H1 (cell line): Measurements from ENCODE around the gene KRT85. TPM values are rescaled to one million over a fixed set of nuclear protein-coding genes. Genes with fewer than 3 reads are reported as not detected.

Experiments used
- CTCF ChIA-PET: fragments of 300-600 bp; sonication (Branson Sonifier 250); formaldehyde crosslinking; loops from one replicate; lab custom pipeline; 2021; ENCODE audit not compliant: partially characterized antibody; lab: Charles Lee
- POLR2A ChIA-PET: fragments of 300-600 bp; sonication (Branson Sonifier 250); formaldehyde crosslinking; loops from one replicate; lab custom pipeline; 2021; ENCODE audit warnings: inconsistent platforms; ENCODE audit not compliant: partially characterized antibody; lab: Charles Lee
- DNase-seq, 2 experiments: peaks; one replicate each; pipeline versions ENCODE4 v3.0.0 to v3.0.0-alpha.2; 2010 to 2022; ENCODE audit warnings: low spot score in 2 of 2, low read depth in 1 of 2, mixed read lengths in 1 of 2
- FAIRE-seq: peaks from 2 replicates; lab custom pipeline; 2011; peaks lifted over from hg19 to GRCh38; lab: Jason Lieb, UNC
- H2AFZ ChIP-seq: 2 replicates; pipeline ENCODE4 v1.8.1; 2012; ENCODE audit warnings: low read length, inconsistent platforms
- H2AK5ac ChIP-seq: 2 replicates; pipeline ENCODE4 v1.6.1; 2013; ENCODE audit warnings: low read depth, low read length
- H2BK120ac ChIP-seq: replicated peaks from 2 replicates; pipeline ENCODE3; 2013; ENCODE audit warnings: low read depth, low read length, inconsistent platforms
- H2BK12ac ChIP-seq: 2 replicates; pipeline ENCODE4 v1.6.1; 2013; ENCODE audit warnings: low read depth, low read length
- H2BK15ac ChIP-seq: 2 replicates; pipeline ENCODE4 v1.6.1; 2013; ENCODE audit warnings: low read length
- H2BK20ac ChIP-seq: 2 replicates; pipeline ENCODE4 v1.6.1; 2013; ENCODE audit warnings: low read length
- H2BK5ac ChIP-seq: 2 replicates; pipeline ENCODE4 v1.6.1; 2013; ENCODE audit warnings: low read depth, low read length
- H3K14ac ChIP-seq: 2 replicates; pipeline ENCODE4 v1.6.1; 2013; ENCODE audit warnings: inconsistent platforms; ENCODE audit not compliant: insufficient read length
- H3K18ac ChIP-seq: 2 replicates; pipeline ENCODE4 v1.6.1; 2013; ENCODE audit warnings: low read length; ENCODE audit errors: extremely low read depth
- H3K23ac ChIP-seq: 2 replicates; pipeline ENCODE4 v1.6.1; 2013; ENCODE audit warnings: inconsistent platforms; ENCODE audit not compliant: insufficient read length
- H3K23me2 ChIP-seq: 2 replicates; pipeline ENCODE4 v1.6.1; 2013; ENCODE audit warnings: low read depth, low read length
- H3K27ac ChIP-seq: 2 replicates; pipeline ENCODE4 v1.6.1; 2011; ENCODE audit warnings: low read depth, low read length, inconsistent platforms
- H3K27me3 ChIP-seq, 4 experiments: replicated peaks in 1 of 4; 1 replicate in 1 of 4; 2 replicates in 3 of 4; pipeline versions ENCODE4 v1.6.1 to v1.8.1; 2011 to 2013; ENCODE audit warnings: low read length in 3 of 4, mild to moderate bottlenecking in 3 of 4, inconsistent platforms in 2 of 4, mixed read lengths in 2 of 4, moderate library complexity in 1 of 4; ENCODE audit not compliant: control insufficient read depth in 3 of 4, insufficient read depth in 3 of 4; ENCODE audit errors: extremely low read depth in 1 of 4
- H3K36me3 ChIP-seq, 4 experiments: 2 replicates each; pipeline versions ENCODE4 v1.6.1 to v1.8.1; 2011 to 2013; ENCODE audit warnings: mild to moderate bottlenecking in 4 of 4, low read length in 3 of 4, moderate library complexity in 2 of 4, control low read depth in 1 of 4, inconsistent platforms in 1 of 4; ENCODE audit not compliant: insufficient read depth in 4 of 4, control insufficient read depth in 2 of 4
- H3K4ac ChIP-seq: replicated peaks from 2 replicates; pipeline ENCODE3; 2013; ENCODE audit warnings: low read length, low read depth, mixed read lengths, inconsistent platforms; ENCODE audit not compliant: insufficient read length
- H3K4me1 ChIP-seq, 4 experiments: replicated peaks in 1 of 4; 1 replicate in 1 of 4; 2 replicates in 3 of 4; pipeline versions ENCODE4 v1.6.1 to v1.8.1; 2011 to 2013; ENCODE audit warnings: low read length in 3 of 4, inconsistent platforms in 2 of 4, mixed read lengths in 1 of 4; ENCODE audit not compliant: insufficient read depth in 4 of 4, control insufficient read depth in 3 of 4
- H3K4me2 ChIP-seq, 2 experiments: 2 replicates each; pipeline versions ENCODE4 v1.6.1 to v1.8.1; 2011 to 2013; ENCODE audit warnings: low read depth in 2 of 2, low read length in 2 of 2, control low read depth in 1 of 2, inconsistent platforms in 1 of 2, mild to moderate bottlenecking in 1 of 2; ENCODE audit not compliant: insufficient read depth in 1 of 2
- H3K4me3 ChIP-seq, 4 experiments: fragments of 200-600, 300-600 bp in 1 of 4; sonication (generic), shearing (Covaris generic), sonication (Bioruptor Twin) in 1 of 4; 2 replicates each; pipeline versions ENCODE4 v1.5.1 to v1.8.1; 2011 to 2016; ENCODE audit warnings: low read length in 4 of 4, low read depth in 3 of 4, control low read depth in 2 of 4, inconsistent platforms in 2 of 4, mild to moderate bottlenecking in 2 of 4, mixed read lengths in 1 of 4, moderate library complexity in 1 of 4; ENCODE audit not compliant: insufficient read depth in 2 of 4; ENCODE audit errors: extremely low read depth in 1 of 4
- H3K56ac ChIP-seq: replicated peaks from 2 replicates; pipeline ENCODE3; 2013; ENCODE audit warnings: low read depth, mild to moderate bottlenecking, mixed read lengths, low read length, inconsistent platforms; ENCODE audit not compliant: insufficient read length
- H3K79me1 ChIP-seq: 2 replicates; pipeline ENCODE4 v1.6.1; 2013; ENCODE audit warnings: low read depth, low read length, control low read depth
- H3K79me2 ChIP-seq, 2 experiments: 2 replicates each; pipeline versions ENCODE4 v1.6.1 to v1.8.1; 2012 to 2013; ENCODE audit warnings: low read length in 2 of 2, mild to moderate bottlenecking in 2 of 2, inconsistent platforms in 1 of 2; ENCODE audit not compliant: insufficient read depth in 2 of 2, control insufficient read depth in 1 of 2
- H3K9ac ChIP-seq, 4 experiments: replicated peaks in 1 of 4; 1 replicate in 1 of 4; 2 replicates in 3 of 4; pipeline versions ENCODE4 v1.6.1 to v1.8.1; 2011 to 2013; ENCODE audit warnings: low read depth in 3 of 4, low read length in 3 of 4, control low read depth in 2 of 4, mild to moderate bottlenecking in 2 of 4, moderate library complexity in 2 of 4, inconsistent platforms in 1 of 4; ENCODE audit errors: extremely low read depth in 1 of 4
- H3K9me3 ChIP-seq, 2 experiments: 2 replicates each; pipeline versions ENCODE4 v1.6.1 to v1.8.1; 2012 to 2013; ENCODE audit warnings: mild to moderate bottlenecking in 2 of 2, moderate library complexity in 2 of 2, control low read depth in 1 of 2, inconsistent platforms in 1 of 2, low read depth in 1 of 2, low read length in 1 of 2, mixed read lengths in 1 of 2; ENCODE audit not compliant: insufficient read depth in 2 of 2
- H4K20me1 ChIP-seq, 2 experiments: replicated peaks in 1 of 2; 2 replicates each; pipeline versions ENCODE3 to v1.8.1; 2011 to 2013; ENCODE audit warnings: inconsistent platforms in 2 of 2, low read length in 2 of 2, mild to moderate bottlenecking in 1 of 2; ENCODE audit not compliant: insufficient read depth in 2 of 2, control insufficient read depth in 1 of 2
- H4K5ac ChIP-seq: 2 replicates; pipeline ENCODE4 v1.6.1; 2013; ENCODE audit warnings: low read length, low read depth, mixed read lengths, inconsistent platforms; ENCODE audit not compliant: insufficient read length
- H4K8ac ChIP-seq: 2 replicates; pipeline ENCODE4 v1.8.0; 2013; ENCODE audit warnings: mild to moderate bottlenecking, moderate library complexity, low read length, inconsistent platforms; ENCODE audit not compliant: insufficient read depth; ENCODE audit errors: extremely low read depth
- H4K91ac ChIP-seq: replicated peaks from 2 replicates; pipeline ENCODE3; 2013; ENCODE audit warnings: low read length, mixed read lengths, inconsistent platforms; ENCODE audit not compliant: insufficient read length
- ASH2L ChIP-seq: fragments of 200-600, 300-600 bp; sonication (generic); IDR thresholded peaks from one replicate; pipeline ENCODE4 v1.7.1; 2017; ENCODE audit warnings: low read length
- BACH1 ChIP-seq: IDR thresholded peaks from 2 replicates; pipeline ENCODE4 v1.6.1; 2012; ENCODE audit warnings: low read length, improper control_type of control experiment
- BCL11A ChIP-seq, 2 experiments: IDR thresholded peaks; one replicate each; pipeline ENCODE4 v1.6.1; 2011; ENCODE audit warnings: low read depth in 2 of 2, low read length in 2 of 2, mild to moderate bottlenecking in 2 of 2
- GABPA ChIP-seq: IDR thresholded peaks from 2 replicates; pipeline ENCODE4 v1.6.1; 2011; ENCODE audit warnings: mild to moderate bottlenecking, low read length, moderate library complexity, borderline replicate concordance; ENCODE audit not compliant: insufficient read depth
- GTF2F1 ChIP-seq: IDR thresholded peaks from 2 replicates; pipeline ENCODE4 v1.6.1; 2012; ENCODE audit warnings: low read depth, low read length, improper control_type of control experiment, borderline replicate concordance
- JUN ChIP-seq: IDR thresholded peaks from 2 replicates; pipeline ENCODE4 v1.6.1; 2011; ENCODE audit warnings: low read depth, mild to moderate bottlenecking, improper control_type of control experiment, low read length
- KDM1A ChIP-seq: fragments of 200-600, 300-600 bp; sonication (generic); IDR thresholded peaks from 2 replicates; pipeline ENCODE4 v1.7.1; 2016; ENCODE audit warnings: mild to moderate bottlenecking, low read length, borderline replicate concordance
- MAFK ChIP-seq: IDR thresholded peaks from 2 replicates; pipeline ENCODE4 v1.6.1; 2012; ENCODE audit warnings: low read depth, mild to moderate bottlenecking, improper control_type of control experiment, low read length
- MAX ChIP-seq: IDR thresholded peaks from 2 replicates; pipeline ENCODE4 v1.6.1; 2012; ENCODE audit warnings: inconsistent platforms
- NRF1 ChIP-seq: IDR thresholded peaks from 2 replicates; pipeline ENCODE4 v1.6.1; 2011; ENCODE audit warnings: mild to moderate bottlenecking, low read depth, low read length, improper control_type of control experiment
- POLR2AphosphoS5 ChIP-seq: IDR thresholded peaks from 2 replicates; pipeline ENCODE4 v1.6.1; 2011; ENCODE audit warnings: low read depth, low read length
- RXRA ChIP-seq: IDR thresholded peaks from 2 replicates; pipeline ENCODE4 v1.6.1; 2011; ENCODE audit warnings: low read depth, mild to moderate bottlenecking, low read length, moderate library complexity; ENCODE audit not compliant: insufficient read depth
- TBP ChIP-seq: IDR thresholded peaks from 2 replicates; pipeline ENCODE4 v1.6.1; 2011; ENCODE audit warnings: low read depth, low read length, improper control_type of control experiment
- USF2 ChIP-seq: IDR thresholded peaks from 2 replicates; pipeline ENCODE4 v1.6.1; 2011; ENCODE audit warnings: low read length, improper control_type of control experiment
- WGBS, 2 experiments: shearing (Covaris generic) in 1 of 2; methylation state at CpG; one replicate each; pipeline versions ENCODE4 v1.1.6 to v1.1.7; 2013 to 2015; ENCODE audit warnings: low lambda C conversion rate in 2 of 2, mixed read lengths in 2 of 2, inconsistent platforms in 1 of 2, low coverage in 1 of 2, missing lambda C conversion rate in 1 of 2; ENCODE audit not compliant: insufficient replicate concordance in 2 of 2, insufficient coverage in 1 of 2, insufficient read length in 1 of 2; ENCODE audit errors: extremely low coverage in 1 of 2, missing lambda C conversion rate in 1 of 2; 5-methylcytosine and 5-hydroxymethylcytosine counted together
- polyA plus RNA-seq, 7 experiments: library from polyadenylated mRNA; depleted of rRNA in 3 of 7; stranded (reverse) in 5 of 7; unstranded in 2 of 7; fragments of >200 nt in 5 of 7; fragments of 200-250 nt in 2 of 7; gene quantifications; 1 replicate in 5 of 7; 2 replicates in 1 of 7; 4 replicates in 1 of 7; pipeline versions ENCODE4 v1.2.1 to v1.2.3, GENCODE V29; 2011 to 2013; ENCODE audit warnings: missing spikeins in 2 of 7, mixed read lengths in 2 of 7
- total RNA-seq: library from RNA; stranded (reverse); fragmentation: NEBNext Ultra II Directional; extraction: Animal tissue kit (Norgen Biotek cat#: 25700); gene quantifications from 2 replicates; pipeline ENCODE4 v1.2.1, GENCODE V29; 2021

The KRT85 gene
- total and polyA plus RNA-seq, 2 of the 8 experiments (the other 6 are each of a cell fraction or from before 2014, with no cell fraction given), result not detected

GRCh38 chr12:52361553-52361952 is 5.7 kb downstream of the KRT85 start:
- no peak overlapping the region for H3K14ac ChIP-seq
- no peaks in the 10 kb centered on the region for H3K9me3 ChIP-seq
- no peak overlapping the region for H3K9ac ChIP-seq
- H3K56ac ChIP-seq, result no peak overlapping the region
- peaks cover 0 to 1% of the 10 kb centered on the region in 2 experiments for H4K20me1 ChIP-seq
- H2AK5ac ChIP-seq, result no peak overlapping the region
- no peak overlapping the region for H4K91ac ChIP-seq
- no peaks in the 10 kb centered on the region for H3K4me1 ChIP-seq
- H3K23ac ChIP-seq, result no peak overlapping the region
- FAIRE-seq, result no peak
- H3K79me2 ChIP-seq, result no peaks in the 10 kb centered on the region
- no peak overlapping the region for H2BK15ac ChIP-seq
- POLR2A ChIA-PET, result no interaction called here
- H3K4ac ChIP-seq, result no peak overlapping the region
- H3K23me2 ChIP-seq, result no peaks in the 10 kb centered on the region
- DNase-seq, result no peak
- no peak overlapping the region for H2BK12ac ChIP-seq
- no peak overlapping the region for H2BK20ac ChIP-seq
- H3K18ac ChIP-seq, result no peak overlapping the region
- no peak overlapping the region for H3K27ac ChIP-seq
- H3K36me3 ChIP-seq, result no peaks in the 10 kb centered on the region
- WGBS, 2 experiments, result 86% methylated on average over 1 of the region's 1 CpG; no CpG with 5 or more reads in 1 of the 2 experiments
- no peak overlapping the region for H2BK5ac ChIP-seq
- H4K8ac ChIP-seq, result no peak overlapping the region
- CTCF ChIA-PET, result interaction anchor here (0.7 to 6.7 kb wide), 49 partner anchors 10 to 523 kb away, joined by 3 to 88 read pairs (median 5); partner anchors contain the start of genes KRT5, KRT80 and KRT84
- no peaks in the 10 kb centered on the region for H3K27me3 ChIP-seq
- no peak overlapping the region for H2AFZ ChIP-seq
- no peaks in the 10 kb centered on the region for H3K79me1 ChIP-seq
- no peak overlapping the region for H3K4me2 ChIP-seq
- no peak overlapping the region for H4K5ac ChIP-seq
- H3K4me3 ChIP-seq, result no peak overlapping the region
- no peak overlapping the region for H2BK120ac ChIP-seq
- TF ChIP-seq TBP (no peak), POLR2AphosphoS5 (no peak), MAX (no peak), USF2 (no peak), JUN (no peak), RXRA (no peak), NRF1 (no peak), KDM1A (no peak), BCL11A (IDR thresholded peaks at IDR 0.05; ENCODE audit: low read depth in 2 of 2, low read length in 2 of 2) (no peak), MAFK (no peak), GABPA (no peak), BACH1 (no peak), GTF2F1 (no peak), ASH2L (no peak)
